AG04450 (cell line): ENCODE data around the gene CDH4. TPM values are rescaled to one million over a fixed set of nuclear protein-coding genes. Genes with fewer than 3 reads are reported as not detected.

ENCODE experiments used
- CTCF ChIA-PET: fragments of 300-600, 350-600 bp; formaldehyde crosslinking; extraction: SDS; loops from one replicate; lab custom pipeline; 2022; ENCODE audit warnings: antibody characterized with exemption, inconsistent platforms; lab: Charles Lee
- POLR2A ChIA-PET: fragments of 350-600 bp; formaldehyde crosslinking; extraction: SDS; loops from one replicate; lab custom pipeline; 2021; ENCODE audit warnings: antibody characterized with exemption, inconsistent platforms; lab: Yijun Ruan, JAX
- DNase-seq: peaks from one replicate; pipeline ENCODE4 v3.0.0-alpha.2; 2011; ENCODE audit warnings: low read depth, low spot score
- H3K27ac ChIP-seq: one replicate; pipeline ENCODE4 v1.5.1; 2012; ENCODE audit warnings: low read depth, low read length, control low read depth
- H3K27me3 ChIP-seq: one replicate; pipeline ENCODE4 v1.6.0; 2012; ENCODE audit warnings: low read length; ENCODE audit not compliant: control insufficient read depth, insufficient read depth
- H3K4me3 ChIP-seq: 2 replicates; pipeline ENCODE4 v1.5.1; 2011; ENCODE audit warnings: mild to moderate bottlenecking, low read depth, low read length, control low read depth
- H3K9me3 ChIP-seq: 2 replicates; pipeline ENCODE4 v1.5.1; 2012; ENCODE audit warnings: low read length; ENCODE audit not compliant: control insufficient read depth, insufficient read depth
- CTCF ChIP-seq: IDR thresholded peaks from 2 replicates; pipeline ENCODE4 v1.5.1; 2011; ENCODE audit warnings: low read depth, low read length, control low read depth, inconsistent platforms
- polyA plus RNA-seq: library from polyadenylated mRNA; depleted of rRNA; stranded (reverse); fragments of >200 nt; gene quantifications from 2 replicates; pipeline ENCODE4 v1.2.3, GENCODE V29; 2011

CDH4 gene
- polyA plus RNA-seq, 1 experiment: 1.6 TPM

DNA sequence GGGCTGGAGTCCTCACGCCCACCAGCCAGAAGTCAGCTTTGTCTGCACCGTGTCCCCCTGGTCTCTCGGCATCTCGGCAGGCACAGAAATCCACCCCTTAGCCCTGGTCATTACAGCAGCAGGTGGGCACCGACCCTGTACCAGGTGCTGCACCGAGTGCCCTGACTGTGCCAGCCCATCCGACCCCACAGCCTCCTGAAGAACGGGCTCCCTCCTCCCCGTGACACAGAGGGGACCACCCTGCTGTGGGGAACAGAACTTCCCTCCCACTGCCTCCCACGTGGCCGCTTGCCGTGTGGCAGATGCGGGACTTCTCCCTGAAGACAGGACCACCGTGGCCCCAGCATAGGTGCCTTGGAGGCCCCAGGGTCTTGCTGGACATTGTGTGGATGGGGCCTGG lies 652.4 kb downstream of the CDH4 start:
- no peaks in the 10 kb centered on the region for H3K27me3 ChIP-seq
- no peak overlapping the region for H3K27ac ChIP-seq
- ChIA-PET POLR2A (no interaction called here), CTCF (no interaction called here)
- H3K9me3 ChIP-seq: peaks cover 4% of the 10 kb centered on the region; the same call in 1 of the 2 replicates
- DNase-seq: no peak
- H3K4me3 ChIP-seq: no peak overlapping the region
- TF ChIP-seq CTCF: no peak

DNA sequence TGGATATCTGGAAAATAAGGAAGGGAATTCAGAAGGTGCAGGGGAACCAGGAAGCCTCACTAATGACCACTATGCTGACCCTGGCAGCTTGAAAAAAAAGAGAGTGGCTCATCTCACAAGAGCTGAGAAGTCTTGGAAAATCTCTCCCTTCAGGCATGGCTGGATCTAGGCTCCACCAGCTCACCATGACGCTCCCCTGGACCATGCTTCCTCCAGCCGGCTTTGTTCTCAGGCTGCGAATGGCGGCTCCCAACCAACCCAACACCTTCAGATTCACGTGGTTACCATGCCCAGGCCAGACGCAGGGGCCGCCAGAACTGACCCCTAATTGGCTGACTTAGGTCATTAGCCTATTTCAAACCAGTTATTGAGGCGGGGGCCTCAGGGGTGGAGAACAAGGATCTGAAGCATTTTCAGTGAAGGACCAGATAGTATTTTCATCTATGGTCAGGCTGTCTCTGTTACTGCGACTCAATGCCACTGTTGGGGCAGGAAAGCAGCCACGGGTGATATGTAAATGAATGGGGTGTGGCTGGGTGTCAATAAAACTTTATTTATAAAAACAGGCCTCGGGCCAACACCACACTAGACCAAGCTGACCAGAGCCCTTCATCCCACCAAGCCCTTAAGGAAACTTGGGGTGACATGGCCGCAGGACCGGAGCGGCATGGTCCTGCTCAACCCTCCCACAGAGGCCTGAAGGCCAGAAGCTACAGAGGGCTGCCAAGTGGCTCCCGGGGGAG lies 653.9 kb downstream of the CDH4 start:
- ChIA-PET POLR2A (no interaction called here), CTCF (interaction anchor here (0.8 kb wide), 1 partner anchor 10 kb away, joined by 5 read pairs; no protein-coding TSS in a partner anchor)
- H3K4me3 ChIP-seq: no peak overlapping the region
- no peak for TF ChIP-seq CTCF
- DNase-seq: no peak
- no peaks in the 10 kb centered on the region for H3K27me3 ChIP-seq
- no peak overlapping the region for H3K27ac ChIP-seq
- H3K9me3 ChIP-seq: peaks cover 14% of the 10 kb centered on the region

GRCh38 chr20:61907081-61907891 lies 655.2 kb downstream of the CDH4 start:
- Histone ChIP-seq H3K9me3 (peaks cover 10% of the 10 kb centered on the region), H3K4me3 (no peak overlapping the region), H3K27me3 (no peaks in the 10 kb centered on the region), H3K27ac (no peak overlapping the region)
- ChIA-PET POLR2A (no interaction called here), CTCF (interaction anchor here (0.6 to 1.6 kb wide), 2 partner anchors 11 to 106 kb away, joined by 3 to 8 read pairs; no protein-coding TSS in a partner anchor)
- TF ChIP-seq CTCF: no peak
- no peak for DNase-seq

DNA sequence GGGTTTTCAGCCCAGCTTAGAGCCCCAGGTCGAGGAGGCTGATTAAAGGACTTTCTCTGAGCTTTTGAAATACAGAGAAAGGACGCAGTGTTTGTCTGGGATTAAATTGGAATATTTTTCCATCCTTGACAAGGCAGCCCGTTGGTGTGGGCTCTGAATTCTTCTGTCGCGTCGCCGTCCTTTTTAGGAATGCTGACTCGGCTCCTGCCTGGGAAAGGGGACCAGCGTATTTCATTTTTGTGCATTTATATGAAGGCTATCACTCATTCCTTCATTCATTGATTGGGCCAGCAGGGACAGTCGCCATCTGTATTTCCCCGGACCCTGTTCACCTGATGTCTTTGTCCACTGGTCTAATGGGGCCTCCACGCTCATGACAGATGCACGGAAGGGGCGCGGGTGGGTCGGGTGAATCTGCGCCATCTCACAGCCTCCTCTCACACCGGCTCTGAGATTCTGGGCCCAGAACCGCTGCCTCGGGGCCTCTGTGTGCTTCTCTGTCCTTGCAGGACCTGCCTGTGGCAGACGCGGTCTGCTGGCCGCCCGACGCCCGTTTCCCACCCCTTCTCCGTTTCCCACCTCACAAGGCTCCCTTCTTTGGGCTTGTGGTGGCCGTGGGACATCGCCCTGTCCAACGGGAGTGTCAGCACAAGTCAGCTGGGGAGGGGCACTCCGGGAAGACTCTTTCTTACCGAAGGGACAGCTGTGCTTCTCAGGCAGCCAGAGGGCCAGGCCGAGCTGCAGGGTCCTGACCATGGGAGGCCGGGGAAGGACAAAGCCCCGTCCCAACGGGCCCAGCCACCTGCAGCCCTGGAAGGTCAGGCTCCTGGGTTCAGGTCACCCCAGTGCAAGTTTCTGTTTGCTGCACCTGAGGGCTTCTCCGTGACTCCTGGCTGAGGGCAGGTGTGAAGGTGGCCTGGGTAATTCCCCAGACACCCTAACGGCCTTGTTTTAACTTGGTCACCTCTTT lies 656.3 kb downstream of the CDH4 start:
- no peak for DNase-seq
- ChIA-PET POLR2A (no interaction called here), CTCF (interaction anchor here (1.6 kb wide), 1 partner anchor 12 kb away, joined by 8 read pairs; no protein-coding TSS in a partner anchor)
- Histone ChIP-seq H3K9me3 (peaks cover 9% of the 10 kb centered on the region), H3K27me3 (no peaks in the 10 kb centered on the region), H3K4me3 (no peak overlapping the region), H3K27ac (no peak overlapping the region)
- no peak for TF ChIP-seq CTCF
